Activated naive CD8-positive, alpha-beta T cell (primary cell): ENCODE measurements around the gene ZMAT5.

ENCODE experiments used
- H3K27ac Mint-ChIP-seq: one replicate; pipeline ENCODE4 v1.8.0; 2021; ENCODE audit warnings: mixed read lengths
- H3K27me3 Mint-ChIP-seq: one replicate; pipeline ENCODE4 v1.8.0; 2021; ENCODE audit warnings: mixed read lengths
- H3K36me3 Mint-ChIP-seq: one replicate; pipeline ENCODE4 v1.8.0; 2021; ENCODE audit warnings: mixed read lengths
- H3K4me1 Mint-ChIP-seq: one replicate; pipeline ENCODE4 v1.8.0; 2021; ENCODE audit warnings: low read depth, mixed read lengths
- H3K4me3 Mint-ChIP-seq: one replicate; pipeline ENCODE4 v1.8.0; 2021; ENCODE audit warnings: mild to moderate bottlenecking, mixed read lengths
- H3K9me3 Mint-ChIP-seq: one replicate; pipeline ENCODE4 v1.8.0; 2021; ENCODE audit warnings: low read depth, mixed read lengths

The ZMAT5 gene

GRCh38 chr22:29718949-29719898 lies 47.6 kb downstream of the ZMAT5 start:
- no peaks in the 10 kb centered on the region for H3K9me3 Mint-ChIP-seq
- no peak overlapping the region for H3K27ac Mint-ChIP-seq
- no peaks in the 10 kb centered on the region for H3K36me3 Mint-ChIP-seq
- peaks cover 2% of the 10 kb centered on the region for H3K4me1 Mint-ChIP-seq
- peaks cover 20% of the 10 kb centered on the region for H3K27me3 Mint-ChIP-seq
- H3K4me3 Mint-ChIP-seq = peak overlapping the region; percentile 56

- H3K4me1 Mint-ChIP-seq = peaks cover 2% of the 10 kb centered on the region
- H3K9me3 Mint-ChIP-seq = no peaks in the 10 kb centered on the region
- H3K36me3 Mint-ChIP-seq = no peaks in the 10 kb centered on the region
- peaks cover 20% of the 10 kb centered on the region for H3K27me3 Mint-ChIP-seq
- H3K27ac Mint-ChIP-seq = no peak overlapping the region
- H3K4me3 Mint-ChIP-seq = no peak overlapping the region
Measured at GRCh38 chr22:29717789-29718188, 49.0 kb downstream of the ZMAT5 start.

GRCh38 chr22:29716814-29717545 lies 49.8 kb downstream of the ZMAT5 start:
- Mint-ChIP-seq H3K9me3 (no peaks in the 10 kb centered on the region), H3K4me3 (no peak overlapping the region), H3K27me3 (peaks cover 20% of the 10 kb centered on the region), H3K4me1 (peaks cover 2% of the 10 kb centered on the region), H3K27ac (no peak overlapping the region), H3K36me3 (no peaks in the 10 kb centered on the region)

- Mint-ChIP-seq H3K36me3 (no peaks in the 10 kb centered on the region), H3K27ac (no peak overlapping the region), H3K4me3 (no peak overlapping the region), H3K27me3 (peaks cover 20% of the 10 kb centered on the region), H3K9me3 (no peaks in the 10 kb centered on the region), H3K4me1 (peaks cover 2% of the 10 kb centered on the region)
Measured at GRCh38 chr22:29715705-29716104, 51.1 kb downstream of the ZMAT5 start.

DNA sequence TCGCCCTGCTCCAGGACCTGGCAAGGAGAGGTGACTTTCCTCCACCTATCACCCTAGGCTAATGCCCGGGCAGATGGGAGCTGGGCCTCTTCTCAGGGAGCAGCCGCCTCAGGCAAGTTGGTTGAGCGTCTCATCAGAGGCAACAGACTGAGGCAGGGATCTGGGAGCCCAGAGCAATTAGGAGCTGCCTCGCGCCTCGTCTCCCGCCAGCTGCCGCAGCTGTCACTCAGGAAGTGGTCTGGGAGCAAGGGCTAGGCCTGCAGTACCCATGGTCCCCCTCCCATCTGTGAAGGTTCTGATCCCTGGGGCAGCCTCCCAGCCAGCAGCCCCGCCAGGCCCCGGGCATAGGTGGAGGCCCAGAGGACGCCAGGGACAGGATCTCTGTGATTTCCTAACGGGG lies 51.6 kb downstream of the ZMAT5 start:
- H3K9me3 Mint-ChIP-seq = no peaks in the 10 kb centered on the region
- peaks cover 2% of the 10 kb centered on the region for H3K4me1 Mint-ChIP-seq
- H3K27me3 Mint-ChIP-seq = peaks cover 20% of the 10 kb centered on the region
- H3K4me3 Mint-ChIP-seq = no peak overlapping the region
- H3K27ac Mint-ChIP-seq = no peak overlapping the region
- no peaks in the 10 kb centered on the region for H3K36me3 Mint-ChIP-seq

- H3K27ac Mint-ChIP-seq = no peak overlapping the region
- no peaks in the 10 kb centered on the region for H3K36me3 Mint-ChIP-seq
Measured at GRCh38 chr22:29713156-29713727, 53.6 kb downstream of the ZMAT5 start.

DNA sequence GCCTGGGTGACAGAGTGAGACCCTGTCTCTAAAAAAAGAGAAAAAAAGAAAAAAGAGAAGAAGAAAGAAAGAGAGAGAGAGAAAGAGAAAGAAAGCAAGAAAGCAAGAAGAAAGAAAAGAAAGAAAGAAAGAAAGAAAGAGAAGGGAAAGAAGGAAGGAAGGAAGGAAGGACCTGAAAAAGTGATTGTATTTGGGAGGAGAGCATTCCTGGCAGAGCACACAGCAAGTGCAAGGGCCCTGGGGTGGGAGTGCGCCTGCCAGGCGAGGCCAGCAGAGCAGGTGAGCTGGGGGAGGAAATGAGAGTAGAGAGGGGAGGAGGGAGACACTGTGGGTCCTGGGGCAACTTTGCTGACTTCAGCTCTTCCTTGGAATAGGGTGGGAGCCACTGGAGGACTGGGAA lies 54.7 kb downstream of the ZMAT5 start:
- Mint-ChIP-seq H3K36me3 (no peaks in the 10 kb centered on the region), H3K27me3 (peaks cover 8% of the 10 kb centered on the region), H3K27ac (no peak overlapping the region), H3K9me3 (no peaks in the 10 kb centered on the region), H3K4me1 (no peaks in the 10 kb centered on the region), H3K4me3 (no peak overlapping the region)

More at GRCh38 chr22:29713156-29713727, 53.6 kb downstream of the ZMAT5 start:
- Mint-ChIP-seq H3K9me3 (no peaks in the 10 kb centered on the region), H3K27me3 (peaks cover 11% of the 10 kb centered on the region), H3K4me3 (no peak overlapping the region), H3K4me1 (no peaks in the 10 kb centered on the region)

- Mint-ChIP-seq H3K27me3 (peaks cover 3% of the 10 kb centered on the region), H3K4me3 (no peak overlapping the region), H3K36me3 (no peaks in the 10 kb centered on the region), H3K9me3 (no peaks in the 10 kb centered on the region), H3K27ac (no peak overlapping the region), H3K4me1 (no peaks in the 10 kb centered on the region)
Measured at GRCh38 chr22:29710922-29711593, 55.7 kb downstream of the ZMAT5 start.

GRCh38 chr22:29710193-29710592 lies 56.6 kb downstream of the ZMAT5 start:
- H3K4me1 Mint-ChIP-seq = no peaks in the 10 kb centered on the region
- H3K9me3 Mint-ChIP-seq = no peaks in the 10 kb centered on the region
- peaks cover 3% of the 10 kb centered on the region for H3K27me3 Mint-ChIP-seq
- no peak overlapping the region for H3K4me3 Mint-ChIP-seq
- no peaks in the 10 kb centered on the region for H3K36me3 Mint-ChIP-seq
- no peak overlapping the region for H3K27ac Mint-ChIP-seq

DNA sequence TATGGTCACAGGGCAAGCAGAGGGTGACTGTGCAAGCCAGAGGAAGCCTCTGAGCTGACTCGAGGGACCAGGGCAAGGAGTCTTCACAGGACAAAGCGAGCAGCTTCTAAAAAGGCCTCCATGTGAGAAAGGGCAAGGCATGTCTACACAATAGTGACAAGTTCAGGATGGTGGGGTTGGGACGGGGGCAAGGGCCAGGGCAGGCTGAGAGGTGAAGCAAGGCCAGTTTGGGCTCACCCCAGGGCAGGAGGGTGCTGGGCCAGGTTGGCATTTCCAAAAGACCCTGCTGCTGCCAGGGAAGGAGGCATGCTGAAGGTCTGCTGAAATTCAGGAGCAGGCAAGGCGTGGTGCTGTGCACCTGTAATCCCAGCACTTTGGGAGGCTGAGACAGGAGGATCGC lies 59.3 kb downstream of the ZMAT5 start:
- H3K27me3 Mint-ChIP-seq = no peaks in the 10 kb centered on the region
- peaks cover 2% of the 10 kb centered on the region for H3K4me1 Mint-ChIP-seq
- H3K4me3 Mint-ChIP-seq = no peak overlapping the region
- H3K9me3 Mint-ChIP-seq = no peaks in the 10 kb centered on the region
- H3K36me3 Mint-ChIP-seq = no peaks in the 10 kb centered on the region
- H3K27ac Mint-ChIP-seq = no peak overlapping the region

- no peak overlapping the region for H3K27ac Mint-ChIP-seq
Measured at GRCh38 chr22:29707010-29707409, 59.8 kb downstream of the ZMAT5 start.

GRCh38 chr22:29706486-29706885 lies 60.3 kb downstream of the ZMAT5 start:
- Mint-ChIP-seq H3K27me3 (no peaks in the 10 kb centered on the region), H3K4me3 (no peak overlapping the region), H3K36me3 (no peaks in the 10 kb centered on the region), H3K4me1 (peaks cover 6% of the 10 kb centered on the region), H3K9me3 (no peaks in the 10 kb centered on the region), H3K27ac (no peak overlapping the region)

More at GRCh38 chr22:29707010-29707409, 59.8 kb downstream of the ZMAT5 start:
- no peaks in the 10 kb centered on the region for H3K27me3 Mint-ChIP-seq
- no peaks in the 10 kb centered on the region for H3K36me3 Mint-ChIP-seq
- no peaks in the 10 kb centered on the region for H3K9me3 Mint-ChIP-seq
- no peak overlapping the region for H3K4me3 Mint-ChIP-seq
- peaks cover 3% of the 10 kb centered on the region for H3K4me1 Mint-ChIP-seq

GRCh38 chr22:29705651-29706050 lies 61.2 kb downstream of the ZMAT5 start:
- no peak overlapping the region for H3K27ac Mint-ChIP-seq
- peaks cover 13% of the 10 kb centered on the region for H3K4me1 Mint-ChIP-seq
- no peaks in the 10 kb centered on the region for H3K9me3 Mint-ChIP-seq
- no peaks in the 10 kb centered on the region for H3K36me3 Mint-ChIP-seq
- no peaks in the 10 kb centered on the region for H3K27me3 Mint-ChIP-seq
- no peak overlapping the region for H3K4me3 Mint-ChIP-seq

DNA sequence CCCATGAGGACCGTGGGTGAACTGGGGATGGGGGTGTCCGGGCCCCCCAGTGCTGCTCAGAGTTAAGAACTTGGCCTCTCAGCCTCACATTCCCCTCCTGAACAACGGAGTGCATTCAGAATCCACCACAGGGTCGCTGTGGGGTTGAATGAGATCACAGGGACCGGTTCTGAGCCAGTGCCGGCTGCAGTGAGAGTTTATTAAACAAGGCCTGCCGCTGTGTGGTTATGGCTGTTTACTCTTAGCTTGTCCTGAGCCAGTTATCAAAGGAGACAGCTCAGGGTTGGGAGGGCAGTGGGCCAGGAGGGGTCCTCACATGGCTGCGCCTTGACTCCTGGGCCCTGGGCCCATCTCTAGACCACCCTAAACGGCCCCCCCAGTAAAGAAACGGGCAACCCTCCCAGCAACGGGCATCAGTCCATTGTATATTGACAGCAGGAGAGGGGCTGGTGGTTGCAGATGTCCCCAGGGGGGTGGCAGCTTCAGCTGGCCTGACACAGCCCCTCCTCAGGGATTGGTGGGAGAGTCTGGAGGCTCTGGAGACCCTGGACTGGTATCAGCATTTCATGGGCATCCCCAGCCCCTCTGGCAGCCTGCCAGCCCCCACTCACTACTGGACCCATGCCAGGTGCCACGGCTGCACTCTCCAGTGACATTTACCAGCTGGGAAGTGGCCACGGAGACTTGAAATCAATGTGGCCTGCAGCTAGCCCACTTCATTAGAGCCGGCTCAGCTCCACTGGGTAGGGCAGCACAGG lies 62.1 kb downstream of the ZMAT5 start:
- Mint-ChIP-seq H3K36me3 (no peaks in the 10 kb centered on the region), H3K27me3 (no peaks in the 10 kb centered on the region), H3K27ac (no peak overlapping the region), H3K9me3 (no peaks in the 10 kb centered on the region), H3K4me3 (no peak overlapping the region), H3K4me1 (peaks cover 13% of the 10 kb centered on the region)
